K562 treated with DMSO at 1 percent for 4 hours (cell line): Measurements from ENCODE around the gene ZNF512B. TPM values are rescaled to one million over a fixed set of nuclear protein-coding genes. Genes with fewer than 3 reads are reported as not detected.

Experiments
- total RNA-seq: library from RNA; unstranded; fragments of 300-600 nt; gene quantifications from 2 replicates; pipeline ENCODE4 v1.2.3, GENCODE V29; 2022; ENCODE audit not compliant: insufficient read depth

The ZNF512B gene
- 7.3 and 9.2 TPM in 2 replicates for total RNA-seq

GRCh38 chr20:63969838-63970713, at the start of gene ZNF512B:
Gene ZNF512B, minus strand, starts transcription at chr20:63969930. Its CDS starts 1,980 bp downstream, at chr20:63967950.

GRCh38 chr20:63980806-63981728, 11.3 kb upstream of the ZNF512B start, which contains the start of gene PRPF6:
Gene PRPF6, plus strand, starts transcription at chr20:63981132. Its CDS starts 114 bp downstream, at chr20:63981246.

GRCh38 chr20:63979557-63980316, 10.0 kb upstream of the ZNF512B start, which contains the start of gene SAMD10:
Gene SAMD10, minus strand, starts transcription at chr20:63979642. Its CDS starts 175 bp downstream, at chr20:63979467.

GRCh38 chr20:63955827-63956663, 13.7 kb downstream of the ZNF512B start, which contains the start of gene UCKL1:
Gene UCKL1, minus strand, starts transcription at chr20:63956416. Its CDS starts 44 bp downstream, at chr20:63956372.

Other genes starting within 250 kb of the ZNF512B start
- gene LIME1, start 233.3 kb downstream of the ZNF512B start, total RNA-seq = 13.3 and 13.4 TPM in 2 replicates
- 33.3 and 40.7 TPM in 2 replicates for gene SLC2A4RG, start 230.2 kb downstream of the ZNF512B start, total RNA-seq
- 2.2 and 2.8 TPM in 2 replicates for gene ZBTB46, start 138.7 kb downstream of the ZNF512B start, total RNA-seq
- 4.8 and 6.2 TPM in 2 replicates for gene ABHD16B, start 108.4 kb downstream of the ZNF512B start, total RNA-seq
- 91.2 and 92.7 TPM in 2 replicates for gene TPD52L2, start 104.7 kb downstream of the ZNF512B start, total RNA-seq
- 29.7 and 35.4 TPM in 2 replicates for gene DNAJC5, start 74.8 kb downstream of the ZNF512B start, total RNA-seq
- 47.8 and 52.1 TPM in 2 replicates for gene UCKL1, start 13.5 kb downstream of the ZNF512B start, total RNA-seq
- 8.7 and 10.5 TPM in 2 replicates for gene SAMD10, start 9.7 kb upstream of the ZNF512B start, total RNA-seq
- 70.4 and 76.0 TPM in 2 replicates for gene PRPF6, start 11.2 kb upstream of the ZNF512B start, total RNA-seq
- gene C20orf204, start 66.3 kb upstream of the ZNF512B start, total RNA-seq = 1.3 and 2.2 TPM in 2 replicates
- gene SOX18, start 79.7 kb upstream of the ZNF512B start, total RNA-seq = 8.1 and 8.9 TPM in 2 replicates
- 14.6 and 23.6 TPM in 2 replicates for gene TCEA2, start 93.3 kb upstream of the ZNF512B start, total RNA-seq
- 16.8 and 21.3 TPM in 2 replicates for gene RGS19, start 109.6 kb upstream of the ZNF512B start, total RNA-seq
- gene OPRL1, start 110.2 kb upstream of the ZNF512B start, total RNA-seq = 1.3 and 1.7 TPM in 2 replicates
- not detected in 2 replicates for gene LKAAEAR1, start 114.5 kb upstream of the ZNF512B start, total RNA-seq
- gene NPBWR2, start 137.6 kb upstream of the ZNF512B start, total RNA-seq = not detected in 2 replicates
- gene MYT1, start 194.5 kb upstream of the ZNF512B start, total RNA-seq = not detected in 2 replicates